Left ventricle myocardium inferior (tissue), 1 donor: ENCODE results near the gene WDFY4. TPM values are rescaled to one million over a fixed set of nuclear protein-coding genes. Genes with fewer than 3 reads are reported as not detected.

ENCODE experiments used
- DNase-seq: peaks from one replicate; pipeline ENCODE4 v3.0.0-alpha.2; 2020
- H3K27ac ChIP-seq: fragments of 200-600 bp; replicated peaks from 2 replicates; pipeline ENCODE4 v1.8.0; 2021
- H3K27me3 ChIP-seq: fragments of 200-600 bp; 2 replicates; pipeline ENCODE4 v1.8.0; 2021; ENCODE audit warnings: low read depth
- H3K36me3 ChIP-seq: fragments of 200-600 bp; 2 replicates; pipeline ENCODE4 v1.8.0; 2021
- H3K4me1 ChIP-seq: fragments of 200-600 bp; 2 replicates; pipeline ENCODE4 v1.8.0; 2021
- H3K4me3 ChIP-seq: fragments of 200-600 bp; 2 replicates; pipeline ENCODE4 v1.8.0; 2021; ENCODE audit warnings: mild to moderate bottlenecking, moderate library complexity
- H3K9me3 ChIP-seq: fragments of 200-600 bp; replicated peaks from 2 replicates; pipeline ENCODE4 v1.8.0; 2021
- intact Hi-C: fragments of 100-400 bp; cut with micrococcal nuclease; formaldehyde crosslinking; loops from one replicate; pipeline ENCODE4 v1.11.0; 2022
- total RNA-seq: library from RNA; stranded (reverse); fragmentation: NEBNext Ultra II Directional; extraction: Animal tissue kit (Norgen Biotek cat#: 25700); gene quantifications from one replicate; pipeline ENCODE4 v1.2.1, GENCODE V29; 2021
- TF ChIP-seq, protein P1 (sequence below): fragments of 200-600 bp; IDR thresholded peaks from 2 replicates; pipeline ENCODE4 v1.8.0; 2021; ENCODE audit warnings: antibody characterized with exemption, mild to moderate bottlenecking, borderline replicate concordance
- donor health status: DM: no; HTN: yes; CAD: no; lungs with severe emphysema.

WDFY4 gene
- total RNA-seq, 1 donor from 2014 or later, result 1.5 TPM

DNA sequence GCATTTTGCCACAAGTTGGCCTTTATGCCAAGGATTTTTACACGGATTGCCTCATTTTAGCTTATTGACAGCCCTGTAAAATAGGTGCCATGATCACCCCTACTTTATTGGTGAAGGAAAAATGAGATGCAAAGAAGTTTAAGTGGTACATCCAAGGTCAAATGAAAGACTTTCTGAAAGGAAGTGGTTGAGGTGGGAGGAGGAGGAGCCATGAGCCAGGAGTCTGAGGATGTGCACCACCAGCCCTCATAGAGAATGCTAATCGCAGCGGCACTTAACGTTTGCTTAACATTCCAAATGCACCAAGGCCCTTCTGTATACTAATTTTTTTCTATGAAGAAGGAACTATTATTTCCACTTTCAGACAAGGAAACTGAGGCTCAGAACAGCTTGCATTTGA is 286.0 kb downstream of the WDFY4 start:
- H3K27ac ChIP-seq, result no peak overlapping the region
- no peak for DNase-seq
- TF ChIP-seq, protein P1, sequence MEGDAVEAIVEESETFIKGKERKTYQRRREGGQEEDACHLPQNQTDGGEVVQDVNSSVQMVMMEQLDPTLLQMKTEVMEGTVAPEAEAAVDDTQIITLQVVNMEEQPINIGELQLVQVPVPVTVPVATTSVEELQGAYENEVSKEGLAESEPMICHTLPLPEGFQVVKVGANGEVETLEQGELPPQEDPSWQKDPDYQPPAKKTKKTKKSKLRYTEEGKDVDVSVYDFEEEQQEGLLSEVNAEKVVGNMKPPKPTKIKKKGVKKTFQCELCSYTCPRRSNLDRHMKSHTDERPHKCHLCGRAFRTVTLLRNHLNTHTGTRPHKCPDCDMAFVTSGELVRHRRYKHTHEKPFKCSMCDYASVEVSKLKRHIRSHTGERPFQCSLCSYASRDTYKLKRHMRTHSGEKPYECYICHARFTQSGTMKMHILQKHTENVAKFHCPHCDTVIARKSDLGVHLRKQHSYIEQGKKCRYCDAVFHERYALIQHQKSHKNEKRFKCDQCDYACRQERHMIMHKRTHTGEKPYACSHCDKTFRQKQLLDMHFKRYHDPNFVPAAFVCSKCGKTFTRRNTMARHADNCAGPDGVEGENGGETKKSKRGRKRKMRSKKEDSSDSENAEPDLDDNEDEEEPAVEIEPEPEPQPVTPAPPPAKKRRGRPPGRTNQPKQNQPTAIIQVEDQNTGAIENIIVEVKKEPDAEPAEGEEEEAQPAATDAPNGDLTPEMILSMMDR, result no peak
- no peaks in the 10 kb centered on the region for H3K36me3 ChIP-seq
- no peaks in the 10 kb centered on the region for H3K27me3 ChIP-seq
- H3K9me3 ChIP-seq, result no peaks in the 10 kb centered on the region
- H3K4me3 ChIP-seq, result no peak overlapping the region
- H3K4me1 ChIP-seq, result no peaks in the 10 kb centered on the region
- intact Hi-C loops, result no loop called here

DNA sequence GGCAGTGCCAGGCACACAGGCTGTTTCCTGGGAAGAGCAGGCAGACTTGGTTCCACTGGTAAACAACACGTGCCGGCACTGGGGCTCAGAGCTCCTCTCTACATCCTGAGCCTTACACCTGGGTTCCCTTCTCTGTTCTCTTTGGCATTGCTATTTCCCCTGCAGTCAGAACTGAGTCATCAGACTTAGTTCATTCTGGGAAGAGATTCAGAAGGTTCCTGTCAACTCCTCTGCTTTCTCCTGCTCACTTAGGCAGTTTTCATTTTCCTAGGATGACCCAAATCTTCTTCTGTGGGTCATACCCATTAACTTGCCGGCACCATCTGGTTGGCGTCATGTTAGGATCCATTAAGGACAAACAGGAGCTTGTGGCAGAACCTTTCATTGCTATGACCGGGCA is 288.4 kb downstream of the WDFY4 start:
- H3K9me3 ChIP-seq, result no peaks in the 10 kb centered on the region
- TF ChIP-seq, protein P1, result no peak
- no peaks in the 10 kb centered on the region for H3K27me3 ChIP-seq
- H3K4me3 ChIP-seq, result no peak overlapping the region
- no peak for DNase-seq
- intact Hi-C loops, result no loop called here
- H3K27ac ChIP-seq, result no peak overlapping the region
- H3K4me1 ChIP-seq, result no peaks in the 10 kb centered on the region
- no peaks in the 10 kb centered on the region for H3K36me3 ChIP-seq

DNA sequence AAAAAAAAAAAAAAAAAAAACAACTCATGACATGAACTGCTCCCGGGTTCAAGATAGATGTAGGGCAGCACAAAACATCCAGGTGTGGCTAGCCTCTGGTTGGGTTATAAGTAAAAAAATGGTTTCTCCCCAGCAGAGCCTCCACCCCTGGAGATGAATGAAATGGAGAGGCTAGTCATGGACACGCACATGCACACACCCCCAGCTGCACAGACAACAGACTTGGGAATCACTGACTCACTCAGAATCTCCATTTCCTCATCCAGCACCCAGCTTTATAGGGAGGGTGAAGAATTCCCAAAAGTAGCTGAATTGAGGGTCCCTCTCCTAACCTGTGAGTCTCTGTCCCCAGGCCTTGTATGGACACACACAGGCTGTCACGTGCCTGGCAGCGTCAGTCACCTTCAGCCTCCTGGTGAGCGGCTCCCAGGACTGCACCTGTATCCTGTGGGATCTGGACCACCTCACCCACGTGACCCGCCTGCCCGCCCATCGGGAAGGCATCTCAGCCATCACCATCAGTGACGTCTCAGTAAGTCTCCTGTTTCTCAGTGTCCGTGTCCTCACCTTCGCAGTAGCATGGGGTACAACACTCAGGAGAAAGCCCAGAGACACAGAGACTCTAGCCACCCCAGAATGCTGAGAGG is 290.0 kb downstream of the WDFY4 start:
- intact Hi-C loops, result no loop called here
- Histone ChIP-seq H3K27me3 (no peaks in the 10 kb centered on the region), H3K36me3 (no peaks in the 10 kb centered on the region), H3K4me1 (no peaks in the 10 kb centered on the region), H3K9me3 (no peaks in the 10 kb centered on the region), H3K27ac (no peak overlapping the region), H3K4me3 (no peak overlapping the region)
- TF ChIP-seq, protein P1, result no peak
- DNase-seq, result no peak

- Histone ChIP-seq H3K9me3 (no peaks in the 10 kb centered on the region), H3K36me3 (no peaks in the 10 kb centered on the region), H3K27ac (no peak overlapping the region), H3K4me1 (peaks cover 2% of the 10 kb centered on the region), H3K27me3 (no peaks in the 10 kb centered on the region), H3K4me3 (no peak overlapping the region)
- TF ChIP-seq, protein P1, result peak; percentile 58
- DNase-seq, result no peak
- intact Hi-C loops, result no loop called here
These were observed 291.5 kb downstream of the WDFY4 start for GRCh38 chr10:48976196-48976595.

DNA sequence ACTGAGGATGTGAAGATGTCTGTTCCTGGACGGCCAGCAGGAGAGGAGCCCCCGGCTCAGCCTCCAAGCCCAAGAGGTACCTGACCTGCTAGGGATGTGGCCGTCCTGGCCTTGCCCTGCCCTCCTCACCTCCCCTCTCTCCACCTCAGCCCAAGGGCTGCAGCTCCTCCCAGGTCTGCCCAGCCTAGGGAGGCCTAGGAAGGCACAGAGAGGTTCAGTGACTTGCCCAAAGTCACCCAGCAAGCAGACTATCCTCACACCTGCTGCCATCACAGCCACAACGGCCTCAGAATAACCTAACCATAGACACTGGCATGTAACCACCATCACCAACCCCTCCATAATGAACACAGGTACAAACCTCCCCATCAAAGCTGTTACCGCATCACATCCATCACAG is 293.6 kb downstream of the WDFY4 start:
- TF ChIP-seq, protein P1, result no peak
- intact Hi-C loops, result no loop called here
- no peak overlapping the region for H3K4me3 ChIP-seq
- peaks cover 6% of the 10 kb centered on the region for H3K4me1 ChIP-seq
- no peaks in the 10 kb centered on the region for H3K9me3 ChIP-seq
- no peak overlapping the region for H3K27ac ChIP-seq
- H3K36me3 ChIP-seq, result no peaks in the 10 kb centered on the region
- no peak for DNase-seq
- H3K27me3 ChIP-seq, result no peaks in the 10 kb centered on the region
